GM12878 (cell line): ENCODE data around the gene NCAM1. TPM values are rescaled to one million over a fixed set of nuclear protein-coding genes. Genes with fewer than 3 reads are reported as not detected.

ENCODE experiments used
- ATAC-seq: fragments of 200-7000 bp; cut with Tn5 transposase; 3 replicates; pipeline ENCODE4 v1.9.1; 2020; ENCODE audit warnings: mild to moderate bottlenecking, moderate library complexity
- BruUV-seq: library from RNA; stranded (reverse); fragments of 400-500 nt; replicated peaks from 2 replicates; lab custom pipeline; 2021; lab: Mats Ljungman, UMichigan
- CTCF ChIA-PET: fragments of 300-600 bp; sonication (Branson Sonifier 250); formaldehyde crosslinking; extraction: SDS; loops from one replicate; lab custom pipeline; 2021; ENCODE audit warnings: inconsistent platforms; lab: Yijun Ruan, JAX
- POLR2A ChIA-PET: fragments of 350-600 bp; formaldehyde crosslinking; extraction: SDS; loops from one replicate; lab custom pipeline; 2021; ENCODE audit warnings: inconsistent platforms; lab: Charles Lee
- RAD21 ChIA-PET: fragments of 300-600 bp; sonication (Branson Sonifier 250); formaldehyde crosslinking; loops from one replicate; lab custom pipeline; 2023; ENCODE audit warnings: antibody characterized with exemption; ENCODE audit not compliant: unreplicated experiment; lab: Charles Lee
- SMC1A ChIA-PET: fragments of 300-600 bp; sonication (Branson Sonifier 250); formaldehyde crosslinking; loops from one replicate; lab custom pipeline; 2023; ENCODE audit not compliant: unreplicated experiment, uncharacterized antibody; lab: Charles Lee
- DNase-seq: peaks from one replicate; pipeline ENCODE4 v3.0.0-alpha.2; 2011; ENCODE audit warnings: low read depth, low spot score
- FAIRE-seq: peaks from 3 replicates; lab custom pipeline; 2011; peaks lifted over from hg19 to GRCh38; lab: Jason Lieb, UNC
- H2AFZ ChIP-seq: 2 replicates; pipeline ENCODE4 v1.6.0; 2011; ENCODE audit warnings: low read depth, low read length, control low read depth; ENCODE audit not compliant: control insufficient read depth
- H3K27ac ChIP-seq: 2 replicates; pipeline ENCODE4 v1.5.1; 2011; ENCODE audit warnings: control low read depth; ENCODE audit not compliant: control insufficient read depth, insufficient read depth
- H3K27me3 ChIP-seq, 2 experiments: replicated peaks in 1 of 2; 2 replicates each; pipeline versions ENCODE4 v1.6.0 to v1.6.1; 2011; ENCODE audit warnings: low read length in 1 of 2; ENCODE audit not compliant: control insufficient read depth in 2 of 2, insufficient read depth in 2 of 2
- H3K36me3 ChIP-seq, 2 experiments: 2 replicates each; pipeline ENCODE4 v1.5.1; 2011; ENCODE audit warnings: low read length in 1 of 2; ENCODE audit not compliant: control insufficient read depth in 2 of 2, insufficient read depth in 2 of 2
- H3K4me1 ChIP-seq: 2 replicates; pipeline ENCODE4 v1.6.1; 2011; ENCODE audit warnings: mild to moderate bottlenecking, low read length, moderate library complexity, mixed read lengths; ENCODE audit not compliant: control insufficient read depth, insufficient read depth
- H3K4me2 ChIP-seq: 2 replicates; pipeline ENCODE4 v1.6.0; 2011; ENCODE audit warnings: control low read depth; ENCODE audit not compliant: control insufficient read depth, insufficient read depth
- H3K4me3 ChIP-seq: fragments of 200-600 bp; sonication (generic); 2 replicates; pipeline ENCODE4 v1.5.1; 2016
- H3K79me2 ChIP-seq: 2 replicates; pipeline ENCODE4 v1.6.0; 2011; ENCODE audit warnings: low read length; ENCODE audit not compliant: control insufficient read depth, insufficient read depth
- H3K9ac ChIP-seq: 2 replicates; pipeline ENCODE4 v1.8.0; 2011; ENCODE audit warnings: low read length, control low read depth, mixed read lengths; ENCODE audit not compliant: control insufficient read depth, insufficient read depth
- H3K9me3 ChIP-seq: replicated peaks from 3 replicates; pipeline ENCODE4 v1.5.1; 2011; ENCODE audit warnings: mild to moderate bottlenecking, low read length; ENCODE audit not compliant: control insufficient read depth, insufficient read depth
- H4K20me1 ChIP-seq: 2 replicates; pipeline ENCODE4 v1.6.0; 2011; ENCODE audit not compliant: control insufficient read depth, insufficient read depth
- BRCA1 ChIP-seq: IDR thresholded peaks from 2 replicates; pipeline ENCODE4 v1.6.1; 2011; ENCODE audit warnings: low read depth, low read length, improper control_type of control experiment
- HCFC1 ChIP-seq: fragments of 150-350 bp; IDR thresholded peaks from 2 replicates; pipeline ENCODE4 v1.6.1; 2014; ENCODE audit warnings: low read length
- PAX8 ChIP-seq: fragments of 450-650 bp; IDR thresholded peaks from 2 replicates; pipeline ENCODE4 v1.6.1; 2017; ENCODE audit warnings: mild to moderate bottlenecking, moderate library complexity
- WRNIP1 ChIP-seq: IDR thresholded peaks from 2 replicates; pipeline ENCODE4 v1.6.1; 2011; ENCODE audit warnings: low read depth, low read length, improper control_type of control experiment, borderline replicate concordance
- whole genome bisulfite sequencing: methylation state at CpG from one replicate; pipeline ENCODE4 v1.1.6; 2016; ENCODE audit warnings: low lambda C conversion rate; ENCODE audit not compliant: insufficient replicate concordance, insufficient coverage; ENCODE audit errors: missing lambda C conversion rate; 5-methylcytosine and 5-hydroxymethylcytosine counted together
- in situ Hi-C: fragments of 300-500 bp; cut with MboI; formaldehyde crosslinking; loops from 9 replicates; pipeline ENCODE4 v1.14.3; 2018; ENCODE audit warnings: mixed read lengths
- intact Hi-C: fragments of 100-400 bp; cut with micrococcal nuclease; formaldehyde crosslinking; loops from one replicate; pipeline ENCODE4 v1.14.2; 2022; ENCODE audit not compliant: unreplicated experiment
- polyA plus RNA-seq, 11 experiments: library from polyadenylated mRNA; depleted of rRNA in 4 of 11; unstranded in 6 of 11; stranded (reverse) in 5 of 11; fragments of >200 nt; fragmentation: Nextera tagmentation in 4 of 11; fragmentation: Illumina TruSeq in 1 of 11; extraction: Ambion mirVana in 4 of 11; extraction: Trizol in 1 of 11; gene quantifications; 1 replicate in 1 of 11; 2 replicates in 10 of 11; pipeline versions ENCODE4 v1.2.1 to v1.2.3, GENCODE V29; 2011 to 2016; ENCODE audit warnings: inconsistent platforms in 2 of 11, missing spikeins in 2 of 11, low read depth in 1 of 11
- total RNA-seq, 4 experiments: library from RNA; depleted of rRNA in 3 of 4; stranded (reverse); fragments of >200 nt in 3 of 4; fragmentation: Illumina TruSeq in 1 of 4; extraction: Trizol in 1 of 4; gene quantifications; 2 replicates each; pipeline versions ENCODE4 v1.2.1 to v1.2.3, GENCODE V29; 2013 to 2021
- TF ChIP-seq, protein P1 (sequence below), 3 experiments: IDR thresholded peaks in 2 of 3; conservative IDR thresholded peaks in 1 of 3; 2 replicates each; pipeline ENCODE4 v1.5.1; 2011; ENCODE audit warnings: low read depth in 3 of 3, low read length in 3 of 3, mild to moderate bottlenecking in 3 of 3, control low read depth in 2 of 3, moderate library complexity in 2 of 3, inconsistent platforms in 1 of 3, mixed read lengths in 1 of 3; ENCODE audit not compliant: control insufficient read depth in 2 of 3, insufficient read depth in 1 of 3; ENCODE audit errors: extremely low read depth in 1 of 3
- TF ChIP-seq, protein P2 (sequence below): fragments of 450-650 bp; IDR thresholded peaks from 2 replicates; pipeline ENCODE4 v1.6.1; 2018; ENCODE audit warnings: borderline replicate concordance, mild to moderate bottlenecking; ENCODE audit not compliant: partially characterized antibody

NCAM1 gene
- total and polyA plus RNA-seq, 10 of the 15 experiments (the other 5 are each of a cell fraction or from before 2014, with no cell fraction given): 0.10 to 0.23 (median 0.11) TPM; not detected in 7

DNA sequence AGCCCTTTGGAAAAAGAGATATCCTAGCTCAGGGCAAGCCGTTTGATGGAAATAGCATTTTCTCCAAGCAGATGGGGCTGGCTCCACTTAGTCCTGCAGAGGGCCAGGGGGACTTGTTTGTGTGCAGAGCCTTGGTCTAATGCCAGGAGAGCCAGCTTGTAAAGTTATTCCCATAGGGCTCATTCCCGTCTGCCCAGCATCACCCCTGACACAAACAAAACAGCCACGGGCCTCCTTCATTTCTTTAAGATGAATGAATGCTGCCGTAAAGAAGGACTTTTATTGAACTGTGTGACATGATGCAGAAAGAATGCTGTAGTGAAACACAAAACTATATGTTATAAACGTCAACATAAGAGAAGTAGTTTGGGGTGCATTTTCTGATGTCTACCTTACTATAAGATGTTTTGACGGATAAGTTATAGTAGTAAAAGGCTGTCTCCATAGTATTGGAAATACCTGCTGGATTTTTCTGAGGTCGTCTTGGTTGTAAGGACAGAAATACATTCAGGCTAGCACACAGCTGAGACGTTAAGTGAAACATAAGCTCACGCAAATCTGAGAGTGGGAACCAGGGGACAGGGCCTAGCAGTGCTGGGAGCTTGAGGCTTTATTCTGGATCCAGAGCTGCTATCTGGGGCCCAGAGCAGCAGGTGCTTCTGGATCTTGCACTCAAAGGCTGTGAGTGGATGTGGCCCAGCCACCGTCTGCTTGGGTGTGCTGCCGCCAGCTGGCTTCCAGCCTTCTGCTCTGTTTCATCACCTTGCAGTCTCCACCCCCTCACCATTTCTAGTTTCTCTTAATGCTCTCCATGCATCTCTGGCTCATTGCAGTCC is 53.3 kb downstream of the NCAM1 start:
- H3K79me2 ChIP-seq: no peaks in the 10 kb centered on the region
- TF ChIP-seq, protein P1, sequence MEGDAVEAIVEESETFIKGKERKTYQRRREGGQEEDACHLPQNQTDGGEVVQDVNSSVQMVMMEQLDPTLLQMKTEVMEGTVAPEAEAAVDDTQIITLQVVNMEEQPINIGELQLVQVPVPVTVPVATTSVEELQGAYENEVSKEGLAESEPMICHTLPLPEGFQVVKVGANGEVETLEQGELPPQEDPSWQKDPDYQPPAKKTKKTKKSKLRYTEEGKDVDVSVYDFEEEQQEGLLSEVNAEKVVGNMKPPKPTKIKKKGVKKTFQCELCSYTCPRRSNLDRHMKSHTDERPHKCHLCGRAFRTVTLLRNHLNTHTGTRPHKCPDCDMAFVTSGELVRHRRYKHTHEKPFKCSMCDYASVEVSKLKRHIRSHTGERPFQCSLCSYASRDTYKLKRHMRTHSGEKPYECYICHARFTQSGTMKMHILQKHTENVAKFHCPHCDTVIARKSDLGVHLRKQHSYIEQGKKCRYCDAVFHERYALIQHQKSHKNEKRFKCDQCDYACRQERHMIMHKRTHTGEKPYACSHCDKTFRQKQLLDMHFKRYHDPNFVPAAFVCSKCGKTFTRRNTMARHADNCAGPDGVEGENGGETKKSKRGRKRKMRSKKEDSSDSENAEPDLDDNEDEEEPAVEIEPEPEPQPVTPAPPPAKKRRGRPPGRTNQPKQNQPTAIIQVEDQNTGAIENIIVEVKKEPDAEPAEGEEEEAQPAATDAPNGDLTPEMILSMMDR (IDR thresholded peaks at IDR 0.05 in 2 of 3, conservative IDR thresholded peaks at IDR 0.05 in 1 of 3; ENCODE audit: control insufficient read depth in 2 of 3, extremely low read depth in 1 of 3, insufficient read depth in 1 of 3, low read depth in 3 of 3, low read length in 3 of 3): no peak
- TF ChIP-seq PAX8: no peak
- ChIA-PET SMC1A (interaction anchor here (1.1 kb wide), 1 partner anchor 31 kb away, joined by 3 read pairs; no protein-coding TSS in a partner anchor), RAD21 (no interaction called here), POLR2A (no interaction called here), CTCF (no interaction called here)
- FAIRE-seq: no peak
- H3K9me3 ChIP-seq: no peaks in the 10 kb centered on the region
- H3K4me1 ChIP-seq: no peaks in the 10 kb centered on the region
- no peaks in the 10 kb centered on the region for H4K20me1 ChIP-seq
- WGBS: 40% methylated on average over 11 of the region's 11 CpGs
- H3K4me2 ChIP-seq: no peak overlapping the region
- intact Hi-C loops (no loop called here), in situ Hi-C loops (no loop called here)
- H3K27me3 ChIP-seq: no peaks in the 10 kb centered on the region; a peak in 1 of 4 replicates
- no peak overlapping the region for H3K27ac ChIP-seq
- BruUV-seq: no TSS peak
- DNase-seq: no peak
- ATAC-seq: no peak
- no peaks in the 10 kb centered on the region for H3K36me3 ChIP-seq
- H3K4me3 ChIP-seq: no peak overlapping the region
- H2AFZ ChIP-seq: no peak overlapping the region
- no peak overlapping the region for H3K9ac ChIP-seq

DNA sequence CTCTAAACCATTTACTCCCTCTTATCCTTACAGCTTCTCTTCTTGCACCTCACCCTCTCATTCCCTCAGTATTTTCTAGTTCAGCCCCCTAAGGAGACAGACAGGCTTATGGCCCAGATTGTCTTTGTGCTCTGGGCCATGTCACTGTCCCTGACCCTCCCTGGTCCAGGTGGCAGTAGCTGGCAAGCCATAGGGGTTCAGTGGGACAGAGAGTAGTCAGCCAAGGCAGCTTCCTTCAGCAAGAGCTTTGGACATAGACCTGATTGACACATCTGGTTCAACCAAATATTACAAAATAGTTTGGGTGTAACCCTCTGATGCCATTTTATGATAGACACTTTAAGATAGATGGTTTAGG is 53.9 kb downstream of the NCAM1 start:
- CTCF ChIA-PET: no interaction called here
- H3K27me3 ChIP-seq: no peaks in the 10 kb centered on the region; a peak in 1 of 4 replicates

More for the DNA sequence above, 53.9 kb downstream of the NCAM1 start:
- H3K4me1 ChIP-seq: no peaks in the 10 kb centered on the region
- TF ChIP-seq BRCA1 (no peak), WRNIP1 (no peak), HCFC1 (no peak)
- TF ChIP-seq, protein P2, sequence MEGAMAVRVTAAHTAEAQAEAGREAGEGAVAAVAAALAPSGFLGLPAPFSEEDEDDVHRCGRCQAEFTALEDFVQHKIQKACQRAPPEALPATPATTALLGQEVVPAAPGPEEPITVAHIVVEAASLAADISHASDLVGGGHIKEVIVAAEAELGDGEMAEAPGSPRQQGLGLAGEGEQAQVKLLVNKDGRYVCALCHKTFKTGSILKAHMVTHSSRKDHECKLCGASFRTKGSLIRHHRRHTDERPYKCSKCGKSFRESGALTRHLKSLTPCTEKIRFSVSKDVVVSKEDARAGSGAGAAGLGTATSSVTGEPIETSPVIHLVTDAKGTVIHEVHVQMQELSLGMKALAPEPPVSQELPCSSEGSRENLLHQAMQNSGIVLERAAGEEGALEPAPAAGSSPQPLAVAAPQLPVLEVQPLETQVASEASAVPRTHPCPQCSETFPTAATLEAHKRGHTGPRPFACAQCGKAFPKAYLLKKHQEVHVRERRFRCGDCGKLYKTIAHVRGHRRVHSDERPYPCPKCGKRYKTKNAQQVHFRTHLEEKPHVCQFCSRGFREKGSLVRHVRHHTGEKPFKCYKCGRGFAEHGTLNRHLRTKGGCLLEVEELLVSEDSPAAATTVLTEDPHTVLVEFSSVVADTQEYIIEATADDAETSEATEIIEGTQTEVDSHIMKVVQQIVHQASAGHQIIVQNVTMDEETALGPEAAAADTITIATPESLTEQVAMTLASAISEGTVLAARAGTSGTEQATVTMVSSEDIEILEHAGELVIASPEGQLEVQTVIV: no peak
- TF ChIP-seq, all 136 proteins: peak for 0
- Histone ChIP-seq H4K20me1 (no peaks in the 10 kb centered on the region), H3K4me2 (no peak overlapping the region), H3K79me2 (no peaks in the 10 kb centered on the region), H3K36me3 (no peaks in the 10 kb centered on the region), H2AFZ (no peak overlapping the region), H3K9ac (no peak overlapping the region), H3K27ac (no peak overlapping the region), H3K9me3 (no peaks in the 10 kb centered on the region), H3K4me3 (no peak overlapping the region)
- RAD21 ChIA-PET: no interaction called here
- FAIRE-seq (no peak), ATAC-seq (no peak), DNase-seq (no peak)
- POLR2A ChIA-PET: no interaction called here
- in situ Hi-C loops (no loop called here), intact Hi-C loops (no loop called here)
- BruUV-seq: no TSS peak
- SMC1A ChIA-PET: interaction anchor here (1.1 kb wide), 1 partner anchor 31 kb away, joined by 3 read pairs; no protein-coding TSS in a partner anchor
